D721Med (cell line): ENCODE results near the gene DHRS7.
A peak's percentile ranks its signal among the peaks of the same experiment; 100 is the strongest.

Experiments
- DNase-seq: peaks from one replicate; pipeline ENCODE4 v3.0.0; 2011; ENCODE audit warnings: low spot score; ENCODE audit not compliant: insufficient read length
- FAIRE-seq: peaks from 2 replicates; lab custom pipeline; 2011; peaks lifted over from hg19 to GRCh38; lab: Jason Lieb, UNC
- CTCF ChIP-seq: IDR thresholded peaks from 2 replicates; pipeline ENCODE4 v1.5.1; 2012; ENCODE audit warnings: mild to moderate bottlenecking, control low read depth; ENCODE audit not compliant: insufficient read depth; ENCODE audit errors: missing control alignments

Gene DHRS7

DNA sequence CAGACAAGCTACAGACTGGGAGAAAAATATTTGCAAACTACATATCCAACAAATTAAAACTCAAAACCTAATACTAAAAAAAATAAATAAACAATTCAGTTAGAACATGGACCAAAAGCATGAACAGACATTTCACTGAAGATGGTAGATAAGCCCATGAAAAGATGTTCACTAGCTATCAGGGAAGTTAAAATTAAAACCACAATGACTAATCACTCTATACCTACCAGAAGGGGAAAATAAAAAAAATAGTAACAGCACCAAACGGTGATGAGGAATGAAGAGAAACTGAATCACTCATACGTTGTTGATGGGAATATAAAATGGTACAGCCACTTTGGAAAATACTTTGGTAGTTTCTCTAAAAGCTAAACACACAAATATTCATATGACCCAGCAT lies 31.1 kb upstream of the DHRS7 start:
- FAIRE-seq (peak; percentile 48), DNase-seq (no peak)
- TF ChIP-seq CTCF = no peak

DNA sequence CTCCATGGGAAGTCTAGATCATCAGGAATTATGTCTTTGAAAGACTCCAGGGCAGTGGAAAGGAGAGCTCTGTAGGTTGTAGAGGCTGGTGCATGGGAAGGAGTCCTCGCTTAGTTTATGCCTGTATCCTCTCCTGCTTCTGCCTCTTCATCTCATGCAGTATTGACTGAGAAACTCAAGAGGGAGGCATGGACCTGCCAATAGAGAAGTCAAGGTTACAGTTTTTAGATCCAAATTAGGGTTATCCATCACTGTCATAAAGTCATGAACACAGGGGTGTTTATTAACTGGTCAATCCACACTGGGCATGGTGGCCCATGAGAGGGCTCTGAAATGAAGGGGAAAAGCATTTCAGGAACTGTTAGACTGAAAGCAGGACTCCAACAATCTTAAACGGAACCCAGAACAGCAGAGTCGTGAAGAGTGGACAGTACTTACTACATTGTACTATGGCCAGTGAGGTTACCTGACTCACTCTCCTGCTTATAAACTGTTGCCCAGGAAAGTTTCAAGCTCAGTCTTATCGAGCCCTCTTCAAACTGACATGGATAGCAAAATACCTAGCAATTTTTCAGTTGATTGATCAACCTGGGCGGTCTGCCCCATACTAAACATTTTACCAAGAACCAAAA lies 30.1 kb upstream of the DHRS7 start:
- no peak for DNase-seq
- FAIRE-seq = no peak

GRCh38 chr14:60189923-60190840 lies 25.0 kb upstream of the DHRS7 start:
- DNase-seq = no peak
- FAIRE-seq = peak; percentile 64
- no peak for TF ChIP-seq CTCF

More for the DNA sequence above, 30.1 kb upstream of the DHRS7 start:
- peak; percentile 23 for TF ChIP-seq CTCF

DNA sequence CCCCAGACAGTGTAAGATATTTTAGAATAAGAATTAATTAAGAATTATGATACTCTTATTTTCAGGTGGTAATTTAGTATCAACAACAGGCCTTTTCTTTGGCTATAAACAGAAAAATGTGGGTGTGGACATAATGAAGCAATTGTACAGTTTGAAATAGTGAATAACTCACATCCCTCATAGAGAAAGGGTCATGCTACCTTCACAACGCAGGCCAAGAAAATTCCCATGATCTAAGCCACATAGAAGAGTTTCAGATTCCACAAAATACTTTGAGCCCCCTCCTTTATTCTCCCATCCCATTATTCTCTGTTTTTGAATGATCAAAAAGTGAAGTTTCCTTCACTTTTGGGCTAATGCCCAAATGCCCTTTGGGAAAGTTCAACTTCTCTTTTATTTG lies 23.5 kb upstream of the DHRS7 start:
- FAIRE-seq (no peak), DNase-seq (no peak)
- TF ChIP-seq CTCF = no peak

- DNase-seq (no peak), FAIRE-seq (peak; percentile 16)
- TF ChIP-seq CTCF = peak; percentile 19
Measured at GRCh38 chr14:60188115-60188514, 22.9 kb upstream of the DHRS7 start.

DNA sequence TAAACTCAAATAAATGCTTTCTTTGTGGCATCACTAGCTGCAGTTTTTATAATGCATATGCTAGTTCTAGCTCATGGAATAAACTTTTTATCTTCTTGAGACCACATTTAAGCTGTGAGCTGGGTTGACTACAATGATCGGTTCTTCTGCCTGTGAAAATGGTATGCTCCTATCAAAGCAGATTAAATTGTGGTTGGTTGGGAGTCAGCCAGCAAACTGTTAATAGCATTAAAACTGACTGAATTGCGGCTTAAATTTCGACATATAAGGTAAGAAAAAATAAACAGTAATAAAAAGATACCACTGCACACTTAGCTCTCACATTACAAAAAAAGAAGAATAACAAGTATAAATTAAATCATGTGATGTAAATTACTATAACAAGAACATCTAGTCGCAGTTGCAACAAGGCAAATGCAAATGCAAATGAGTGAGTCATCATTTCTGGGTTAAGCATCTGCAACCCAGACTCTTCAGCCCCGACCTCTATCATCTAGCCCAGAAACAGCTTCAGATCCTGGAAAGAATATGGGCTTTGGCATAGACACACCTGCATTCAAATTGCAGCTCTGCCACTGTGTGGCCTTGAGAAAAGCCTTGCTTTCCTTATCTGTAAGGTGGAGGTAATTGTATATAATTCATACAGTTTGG lies 19.8 kb upstream of the DHRS7 start:
- DNase-seq (no peak), FAIRE-seq (peak; percentile 93)
- TF ChIP-seq CTCF = no peak
